Germinal center (tissue), 1 donor: ENCODE data around the gene ZEB1.

ENCODE experiments used
- DNase-seq: peaks from one replicate; pipeline ENCODE4 v3.0.0; 2012; ENCODE audit warnings: mixed read lengths, low spot score

Gene ZEB1

DNA sequence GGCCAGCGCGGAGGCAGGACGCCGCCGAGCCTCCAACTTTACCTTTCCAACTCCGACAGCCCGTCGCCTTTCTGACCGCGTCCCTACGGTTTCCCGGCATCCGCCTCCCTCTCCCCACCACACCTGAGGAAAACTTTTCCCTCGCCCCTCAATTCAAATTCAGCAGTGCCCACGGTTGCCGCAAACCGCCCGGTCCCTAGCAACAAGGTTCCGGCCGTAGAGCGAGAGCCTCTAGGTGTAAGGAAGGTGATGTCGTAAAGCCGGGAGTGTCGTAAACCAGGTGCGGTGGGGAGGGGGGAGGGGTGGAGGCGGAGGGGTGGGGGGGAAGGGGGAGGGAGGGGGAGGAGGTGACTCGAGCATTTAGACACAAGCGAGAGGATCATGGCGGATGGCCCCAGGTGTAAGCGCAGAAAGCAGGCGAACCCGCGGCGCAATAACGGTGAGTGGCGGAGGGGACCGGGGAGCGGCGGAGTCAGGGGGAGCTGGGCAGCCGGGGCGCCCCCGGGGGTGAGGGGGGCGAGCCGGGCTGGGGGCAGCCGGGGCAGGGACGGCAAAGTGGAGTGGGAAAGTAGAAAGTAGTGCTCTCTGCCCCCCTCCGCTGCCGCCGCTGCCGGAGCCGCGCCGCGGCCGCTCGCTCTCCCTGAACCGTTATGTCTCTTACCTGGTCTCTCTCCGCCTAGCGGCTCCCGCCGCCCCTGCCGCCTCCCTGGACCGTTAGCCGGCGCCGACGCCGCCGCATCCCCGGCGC lies at the start of gene ZEB1:
TSS of gene ZEB1 (plus strand) at position 363 of the 748 bp plus-strand sequence. CDS start at position 382, 19 bp downstream.
- peak; percentile 90 for DNase-seq

DNA sequence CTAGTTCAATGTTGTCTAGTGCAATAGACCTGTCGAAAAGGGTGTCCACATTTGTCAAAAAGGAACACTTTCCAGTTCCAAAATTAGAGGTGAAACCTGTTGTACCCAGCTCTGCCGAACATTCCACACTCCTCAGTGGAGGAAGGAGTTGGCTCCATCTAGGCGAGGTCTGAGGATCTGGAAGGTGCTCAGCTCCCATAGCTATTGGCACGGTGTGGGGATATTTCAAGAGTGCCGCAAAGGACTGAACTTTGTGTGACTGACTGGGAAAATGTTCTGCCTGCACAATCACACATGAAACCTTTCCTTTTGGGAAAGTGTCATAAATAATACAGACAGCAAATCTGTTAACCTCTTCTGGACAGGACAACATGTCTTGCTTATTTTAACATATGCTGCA lies 48.1 kb upstream of the ZEB1 start:
- DNase-seq = no peak

- DNase-seq = no peak
Observed at GRCh38 chr10:31272841-31273240, 46.2 kb upstream of the ZEB1 start.

DNA sequence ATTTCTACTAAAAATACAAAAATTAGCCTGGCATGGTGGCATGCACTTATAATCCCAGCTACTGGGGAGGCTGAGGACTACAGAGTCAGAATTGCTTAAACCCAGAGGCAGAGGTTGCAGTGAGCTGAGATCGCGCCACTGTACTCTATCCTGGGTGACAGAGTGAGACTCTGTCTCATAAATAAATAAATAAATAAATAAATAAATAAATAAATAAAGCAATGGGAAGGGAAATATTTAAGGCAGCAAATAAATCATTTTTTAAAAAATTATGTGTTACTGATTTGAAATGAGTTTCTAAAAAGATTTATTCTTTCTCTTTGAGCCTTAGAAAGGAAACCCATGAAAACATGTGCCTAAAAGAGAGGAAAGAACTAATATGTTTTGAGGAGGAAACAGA lies 45.2 kb upstream of the ZEB1 start:
- DNase-seq = no peak

DNA sequence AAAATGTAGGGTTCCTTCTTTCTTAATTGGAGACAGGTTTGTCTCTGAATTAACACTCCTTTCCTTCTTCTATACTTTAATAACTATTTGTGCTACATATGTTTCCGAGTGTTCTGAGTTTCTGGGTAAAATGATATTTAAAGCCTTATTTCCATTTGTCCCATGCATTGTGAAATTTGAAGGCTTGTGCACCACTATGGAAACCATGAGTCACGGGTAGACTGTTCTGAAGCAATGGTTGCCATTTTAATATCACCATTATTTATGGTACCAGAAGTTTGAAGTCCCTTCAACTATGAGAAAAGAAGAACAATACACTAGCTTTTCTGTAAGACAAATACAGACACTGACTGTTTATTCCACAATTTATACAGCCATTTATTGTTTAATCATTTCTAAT lies 44.7 kb upstream of the ZEB1 start:
- DNase-seq = no peak

DNA sequence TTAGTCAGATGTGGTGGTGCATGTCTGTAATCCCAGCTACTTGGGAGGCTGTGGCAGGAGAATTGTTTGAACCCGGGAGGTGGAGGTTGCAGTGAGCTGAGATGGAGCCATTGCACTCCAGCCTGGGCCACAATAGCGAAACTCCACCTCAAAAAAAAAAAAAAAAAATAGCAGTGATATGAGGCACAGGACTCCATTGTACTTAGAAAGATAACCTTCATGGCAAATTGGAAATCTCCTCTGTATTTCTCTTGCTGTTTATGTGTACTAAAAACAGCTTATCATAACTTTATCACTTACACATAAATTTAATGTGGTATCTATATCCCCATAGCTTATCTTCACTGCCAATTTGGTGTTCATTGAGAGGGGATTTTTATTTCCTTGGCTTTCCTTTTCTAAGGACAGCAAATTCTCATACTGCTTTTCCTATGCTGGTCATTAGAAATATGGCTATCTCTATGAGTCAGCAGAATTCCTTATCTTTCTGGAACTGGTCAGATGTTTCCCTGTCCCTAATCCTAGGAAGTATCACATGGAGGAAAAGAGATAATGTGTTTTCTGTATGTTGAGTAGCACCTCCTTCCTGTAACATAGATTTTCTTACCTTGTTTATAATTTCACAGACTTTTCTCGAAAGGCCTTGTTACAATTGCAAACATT lies 40.6 kb upstream of the ZEB1 start:
- DNase-seq = no peak

GRCh38 chr10:31280972-31281371 lies 38.0 kb upstream of the ZEB1 start:
- DNase-seq = no peak

DNA sequence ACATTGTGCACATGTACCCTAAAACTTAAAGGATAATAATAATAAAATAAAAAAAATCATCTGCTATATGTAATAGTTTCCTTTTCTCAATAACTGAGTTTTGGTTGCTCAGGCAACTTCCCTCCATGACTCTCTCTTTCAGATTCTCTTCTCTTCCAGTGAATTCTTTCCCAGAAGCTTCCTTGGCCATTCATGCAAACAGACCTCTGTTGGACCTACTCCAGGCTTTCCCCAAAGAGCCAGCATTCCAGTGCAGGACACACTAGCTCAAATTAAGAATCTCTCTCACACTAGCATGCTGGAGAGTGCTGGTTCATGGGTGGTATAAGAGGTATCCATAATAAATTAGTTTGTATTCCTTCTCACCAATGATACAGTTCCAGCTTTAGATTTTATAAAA lies 31.0 kb upstream of the ZEB1 start:
- DNase-seq = no peak

DNA sequence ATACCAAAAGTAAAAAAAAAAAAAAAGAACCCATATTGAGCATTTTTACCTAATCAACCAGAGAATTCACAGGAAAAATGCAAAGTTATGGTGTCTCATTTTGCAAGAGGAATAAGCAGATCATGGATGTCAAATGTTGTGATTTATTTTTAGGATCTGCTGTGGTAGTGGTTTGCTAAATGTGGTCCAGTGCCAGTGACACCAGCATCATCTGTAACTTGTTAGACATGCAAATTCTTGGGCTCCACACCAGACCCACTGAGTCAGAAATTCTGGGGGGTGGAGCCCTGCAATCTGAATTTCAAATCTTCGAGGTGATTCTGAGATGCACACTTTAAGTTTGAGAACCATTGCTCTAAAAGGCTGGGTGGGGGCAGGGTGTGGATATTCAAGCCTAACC lies 30.1 kb upstream of the ZEB1 start:
- no peak for DNase-seq

DNA sequence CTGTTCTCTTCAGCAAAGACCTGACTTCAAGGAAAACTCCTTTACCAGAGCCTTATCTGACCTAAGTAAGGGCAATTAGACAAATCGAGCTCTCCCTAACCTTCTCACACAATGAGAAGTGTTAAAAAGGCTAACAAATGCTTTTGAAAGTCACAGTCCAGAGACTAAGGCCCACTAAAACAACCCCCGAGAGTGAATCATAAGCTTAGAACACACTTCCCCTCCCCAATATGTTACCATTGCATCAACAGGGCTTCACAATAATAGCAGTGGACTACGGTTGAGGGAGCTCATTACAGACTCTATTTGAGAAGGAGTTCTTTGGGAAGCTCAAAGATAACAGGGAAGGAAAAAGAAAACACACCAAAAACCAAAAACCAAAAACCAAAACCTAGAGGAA lies 28.6 kb upstream of the ZEB1 start:
- DNase-seq = no peak

DNA sequence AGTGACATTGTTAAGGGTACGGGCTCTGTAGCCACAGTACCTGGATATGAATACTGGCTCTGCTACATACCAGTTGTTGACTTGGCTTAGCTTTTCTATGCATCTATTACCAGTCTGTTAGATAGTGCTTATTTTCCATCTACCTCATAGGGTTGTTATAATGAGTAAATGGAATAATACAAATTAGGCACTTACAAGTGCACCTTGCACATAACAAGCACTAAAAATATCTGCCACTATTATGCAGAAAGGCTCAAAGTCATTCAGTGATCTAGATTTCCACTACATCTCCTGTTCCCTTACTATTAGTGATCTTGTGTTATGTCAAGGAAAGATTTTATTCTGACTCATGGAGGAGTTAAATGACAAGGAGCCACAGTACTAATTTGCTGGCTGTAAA lies 27.9 kb upstream of the ZEB1 start:
- DNase-seq = no peak

DNA sequence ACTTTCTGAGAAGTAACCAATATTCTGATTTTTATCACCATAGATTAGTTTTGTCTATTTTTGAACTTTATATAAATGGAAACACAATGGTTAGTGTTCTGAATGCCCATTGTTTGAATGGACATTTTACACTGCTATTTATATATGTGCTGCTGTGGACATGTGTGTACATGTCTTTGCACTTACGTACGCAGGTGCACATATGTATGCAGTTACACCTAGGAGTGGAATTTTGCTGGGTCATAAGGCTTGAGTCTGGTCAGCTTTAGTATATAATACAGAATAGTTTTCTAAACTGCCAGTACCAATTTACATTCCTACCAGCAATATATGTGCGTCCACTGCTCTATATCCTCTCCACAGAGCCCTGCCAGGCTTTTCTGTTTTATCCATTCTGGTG lies 24.5 kb upstream of the ZEB1 start:
- DNase-seq = no peak

DNA sequence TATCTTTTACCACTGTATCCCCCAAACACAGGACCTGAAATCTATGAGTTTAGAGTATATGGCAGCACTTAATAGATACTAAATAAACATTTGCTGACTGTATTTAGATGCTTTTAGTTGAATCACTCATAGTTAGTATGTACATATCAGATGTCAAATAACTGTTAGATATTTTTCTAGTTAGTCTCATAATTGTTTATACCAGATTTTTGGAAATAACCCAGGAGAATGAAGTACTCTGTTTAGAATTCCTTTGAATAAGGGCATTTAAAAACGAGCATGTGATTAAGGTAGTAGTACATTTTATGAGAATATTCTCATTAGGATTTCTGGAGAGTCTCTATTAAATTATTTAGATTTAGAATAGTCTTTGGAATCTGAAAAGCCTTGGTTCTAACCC lies 22.3 kb upstream of the ZEB1 start:
- DNase-seq = no peak

- no peak for DNase-seq
Observed at GRCh38 chr10:31299119-31299518, 19.9 kb upstream of the ZEB1 start.

DNA sequence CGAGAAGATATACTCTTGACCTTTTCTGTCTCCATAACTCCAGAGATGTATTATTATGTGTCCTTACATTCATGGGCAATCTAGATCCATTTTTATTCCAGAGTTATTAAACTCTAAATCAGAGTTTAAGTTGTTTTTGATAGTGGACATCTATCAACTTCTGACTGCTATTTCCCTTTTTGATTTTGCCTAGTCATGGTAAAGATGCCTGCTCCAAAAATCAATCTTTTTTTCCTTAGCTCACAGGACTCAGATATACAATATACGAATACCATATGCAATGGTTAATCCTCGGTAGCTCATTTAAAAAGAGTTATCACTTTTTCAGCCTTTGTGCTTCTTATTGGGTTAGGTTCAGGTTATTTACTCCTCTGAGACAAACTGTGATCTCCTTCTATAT lies 15.8 kb upstream of the ZEB1 start:
- no peak for DNase-seq

GRCh38 chr10:31304291-31304970 lies 14.6 kb upstream of the ZEB1 start:
- no peak for DNase-seq

- no peak for DNase-seq
Observed at GRCh38 chr10:31313396-31313795, 5.6 kb upstream of the ZEB1 start.

- no peak for DNase-seq
Observed at GRCh38 chr10:31314256-31315150, 4.5 kb upstream of the ZEB1 start.

DNA sequence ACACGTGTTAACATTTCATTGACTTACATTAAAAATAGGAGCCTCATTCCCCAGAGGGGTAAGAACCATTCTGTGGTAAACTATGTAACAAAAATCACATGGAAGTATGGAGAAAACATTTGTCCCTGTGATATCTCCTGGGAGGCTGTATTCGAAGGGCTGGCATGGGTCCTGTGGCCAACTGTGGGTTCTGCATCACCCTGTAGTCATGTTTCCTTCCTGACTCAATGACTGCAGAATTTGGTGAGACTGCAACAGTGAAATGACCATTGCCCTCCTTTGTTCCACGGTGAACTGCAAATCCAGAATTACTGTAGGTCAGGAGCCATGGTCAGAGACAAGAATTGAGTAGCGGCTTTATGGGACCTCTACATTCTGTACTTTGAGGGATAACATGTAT lies 3.6 kb upstream of the ZEB1 start:
- DNase-seq = no peak

DNA sequence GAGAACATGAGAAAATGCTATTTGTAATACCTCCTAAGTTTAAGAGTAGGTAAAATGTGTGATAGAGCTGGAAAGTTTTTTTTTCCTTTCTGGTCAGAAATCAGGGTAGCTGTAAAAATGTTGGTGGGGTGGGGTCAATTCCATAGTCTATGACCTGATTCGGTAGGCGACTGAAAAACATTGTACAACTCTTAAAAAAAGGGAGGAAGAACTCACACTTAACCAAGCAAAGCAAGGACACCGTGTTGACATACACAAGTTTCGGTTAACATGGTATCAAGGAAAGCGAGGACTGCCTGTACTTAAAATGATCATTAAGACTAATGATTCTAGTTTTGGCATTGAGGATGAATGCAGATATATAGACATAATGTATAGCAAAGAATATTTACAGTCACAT lies 1.8 kb upstream of the ZEB1 start:
- no peak for DNase-seq

DNA sequence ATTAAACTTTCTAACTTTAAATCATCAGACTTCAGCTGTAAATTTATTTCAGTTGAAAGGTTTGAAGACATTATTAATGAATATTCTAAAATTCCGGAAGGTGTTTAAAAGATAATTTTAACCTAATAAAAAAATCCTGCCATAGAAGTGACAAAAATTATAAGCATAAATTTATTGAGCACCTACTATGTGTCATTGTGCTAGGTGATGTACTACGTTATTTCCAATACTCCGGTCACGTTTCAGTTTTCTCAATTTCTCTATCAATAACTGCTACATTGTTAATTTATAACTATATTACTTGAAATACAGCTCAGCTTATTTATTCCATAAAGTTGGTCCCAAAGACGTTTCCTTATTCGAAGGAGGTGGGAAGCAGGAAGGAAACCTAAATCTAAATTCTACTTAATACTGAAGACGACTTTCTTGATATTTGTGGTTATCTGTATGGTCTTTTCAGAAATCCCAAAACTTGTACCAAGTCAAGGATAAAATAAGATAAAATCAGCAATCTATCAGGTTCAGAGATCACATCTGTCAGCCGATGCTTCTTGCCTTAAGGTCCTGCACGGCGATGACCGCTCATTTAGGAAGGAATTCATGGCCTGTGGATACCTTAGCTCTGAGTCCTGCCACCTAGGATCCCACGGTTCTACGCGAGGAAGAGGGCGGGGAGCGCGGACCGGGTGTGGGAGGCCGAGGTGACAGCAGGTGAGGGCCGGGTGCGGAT lies 1.2 kb upstream of the ZEB1 start:
- no peak for DNase-seq
